MM.1S (cell line): ENCODE results near the gene CDCA4.

Experiments used
- DNase-seq: peaks from one replicate; pipeline ENCODE4 v3.0.0-alpha.2; 2015
- H2AFZ ChIP-seq: fragments of 300-600 bp; sonication (generic); 2 replicates; pipeline ENCODE4 v1.6.0; 2016; ENCODE audit warnings: antibody characterized with exemption, low read length
- H3F3A ChIP-seq: fragments of 300-600 bp; sonication (generic); 2 replicates; pipeline ENCODE4 v1.6.1; 2016; ENCODE audit warnings: mild to moderate bottlenecking, antibody characterized with exemption, low read length, moderate library complexity, mixed read lengths; ENCODE audit not compliant: insufficient read depth
- H3K27ac ChIP-seq: fragments of 300-600 bp; sonication (generic); 2 replicates; pipeline ENCODE4 v1.5.1; 2016; ENCODE audit warnings: mild to moderate bottlenecking, low read length
- H3K27me3 ChIP-seq: fragments of 300-600 bp; sonication (generic); replicated peaks from 2 replicates; pipeline ENCODE4 v1.6.0; 2016; ENCODE audit warnings: low read length; ENCODE audit not compliant: insufficient read depth
- H3K36me3 ChIP-seq: fragments of 300-600 bp; sonication (generic); replicated peaks from 2 replicates; pipeline ENCODE4 v1.6.1; 2016; ENCODE audit warnings: mild to moderate bottlenecking, low read length, mixed read lengths; ENCODE audit not compliant: insufficient read depth
- H3K4me1 ChIP-seq: fragments of 300-600 bp; sonication (generic); 2 replicates; pipeline ENCODE4 v1.6.1; 2016; ENCODE audit warnings: low read length, mixed read lengths
- H3K4me2 ChIP-seq: fragments of 300-600 bp; sonication (generic); 2 replicates; pipeline ENCODE4 v1.6.0; 2016; ENCODE audit warnings: low read depth, low read length
- H3K4me3 ChIP-seq: fragments of 300-600 bp; sonication (generic); 2 replicates; pipeline ENCODE4 v1.5.1; 2016; ENCODE audit warnings: low read length, mixed read lengths
- H3K79me2 ChIP-seq: fragments of 300-600 bp; sonication (generic); 2 replicates; pipeline ENCODE4 v1.6.1; 2016; ENCODE audit warnings: mixed run types, low read length, mixed read lengths
- H3K9ac ChIP-seq: fragments of 300-600 bp; sonication (generic); 2 replicates; pipeline ENCODE4 v1.6.1; 2016; ENCODE audit warnings: low read length, mixed read lengths
- H3K9me2 ChIP-seq: fragments of 300-600 bp; sonication (generic); replicated peaks from 2 replicates; pipeline ENCODE4 v1.6.1; 2016; ENCODE audit warnings: mild to moderate bottlenecking, low read length, mixed read lengths; ENCODE audit not compliant: insufficient read depth
- H3K9me3 ChIP-seq: fragments of 300-600 bp; sonication (generic); replicated peaks from 2 replicates; pipeline ENCODE4 v1.6.1; 2016; ENCODE audit warnings: mild to moderate bottlenecking, low read length, mixed read lengths; ENCODE audit not compliant: insufficient read depth
- H4K20me1 ChIP-seq: fragments of 300-600 bp; sonication (generic); 2 replicates; pipeline ENCODE4 v1.6.1; 2016; ENCODE audit warnings: mild to moderate bottlenecking, low read length, moderate library complexity, mixed read lengths; ENCODE audit not compliant: insufficient read depth
- EZH2 ChIP-seq: fragments of 300-600 bp; sonication (generic); optimal IDR thresholded peaks from 2 replicates; pipeline ENCODE3; 2017; ENCODE audit warnings: low read depth, mild to moderate bottlenecking, antibody characterized with exemption, low read length, mixed read lengths
- EZH2phosphoT487 ChIP-seq: fragments of 300-600 bp; sonication (generic); IDR thresholded peaks from 2 replicates; pipeline ENCODE4 v1.6.1; 2018; ENCODE audit warnings: antibody characterized with exemption, low read length
- TF ChIP-seq, protein P1 (sequence below): fragments of 300-600 bp; sonication (generic); IDR thresholded peaks from 2 replicates; pipeline ENCODE4 v1.5.1; 2016; ENCODE audit warnings: antibody characterized with exemption, low read length, mixed read lengths

CDCA4 gene

DNA sequence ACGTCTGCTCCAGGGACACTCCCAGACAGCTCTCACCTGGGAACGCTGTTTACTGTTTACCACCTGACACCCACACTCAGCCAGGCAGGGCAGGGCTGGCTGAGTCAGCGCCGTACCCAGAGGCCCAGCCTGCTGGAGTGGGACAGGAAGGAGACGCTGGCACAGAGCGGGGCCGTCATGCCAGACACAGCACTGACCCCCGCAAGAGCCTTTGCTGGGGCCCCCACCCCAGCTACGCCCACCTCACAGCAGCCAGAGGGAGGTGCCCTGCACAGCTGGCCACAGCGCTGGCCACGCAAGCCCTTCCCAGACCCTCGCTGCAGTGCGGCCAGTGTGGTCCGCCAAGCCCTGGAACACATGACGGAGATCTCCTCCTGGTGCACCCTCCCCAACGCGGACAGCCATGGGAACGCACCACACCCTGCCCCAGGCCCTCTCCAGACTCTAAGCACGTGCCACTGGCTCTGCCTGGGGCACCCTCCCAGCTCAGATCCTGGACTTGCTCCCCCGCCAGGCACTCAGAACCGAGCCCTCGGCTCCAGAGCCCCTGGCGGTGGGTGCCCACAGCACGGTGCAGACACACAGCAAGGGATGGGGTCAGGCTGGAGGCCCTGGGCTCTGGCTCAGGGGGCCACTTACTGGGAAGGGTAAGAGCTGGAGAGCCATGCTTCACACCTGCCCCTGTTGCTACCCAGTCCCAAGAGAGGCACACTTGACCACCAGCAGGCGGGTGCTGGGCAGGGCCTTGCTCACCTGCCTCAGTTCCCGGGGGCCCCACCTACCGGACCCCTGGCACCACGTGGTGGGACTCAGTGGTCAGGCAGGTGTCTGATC lies 48.4 kb downstream of the CDCA4 start:
- Histone ChIP-seq H3K27me3 (peaks cover 27% of the 10 kb centered on the region), H3K27ac (no peak overlapping the region), H3K79me2 (no peaks in the 10 kb centered on the region), H3K4me1 (no peaks in the 10 kb centered on the region), H3K9ac (no peak overlapping the region), H3K4me2 (no peak overlapping the region), H3F3A (no peaks in the 10 kb centered on the region), H3K36me3 (no peaks in the 10 kb centered on the region), H2AFZ (no peak overlapping the region), H3K9me3 (no peaks in the 10 kb centered on the region), H3K4me3 (no peak overlapping the region), H3K9me2 (no peaks in the 10 kb centered on the region), H4K20me1 (no peaks in the 10 kb centered on the region)
- DNase-seq = no peak
- TF ChIP-seq, protein P1, sequence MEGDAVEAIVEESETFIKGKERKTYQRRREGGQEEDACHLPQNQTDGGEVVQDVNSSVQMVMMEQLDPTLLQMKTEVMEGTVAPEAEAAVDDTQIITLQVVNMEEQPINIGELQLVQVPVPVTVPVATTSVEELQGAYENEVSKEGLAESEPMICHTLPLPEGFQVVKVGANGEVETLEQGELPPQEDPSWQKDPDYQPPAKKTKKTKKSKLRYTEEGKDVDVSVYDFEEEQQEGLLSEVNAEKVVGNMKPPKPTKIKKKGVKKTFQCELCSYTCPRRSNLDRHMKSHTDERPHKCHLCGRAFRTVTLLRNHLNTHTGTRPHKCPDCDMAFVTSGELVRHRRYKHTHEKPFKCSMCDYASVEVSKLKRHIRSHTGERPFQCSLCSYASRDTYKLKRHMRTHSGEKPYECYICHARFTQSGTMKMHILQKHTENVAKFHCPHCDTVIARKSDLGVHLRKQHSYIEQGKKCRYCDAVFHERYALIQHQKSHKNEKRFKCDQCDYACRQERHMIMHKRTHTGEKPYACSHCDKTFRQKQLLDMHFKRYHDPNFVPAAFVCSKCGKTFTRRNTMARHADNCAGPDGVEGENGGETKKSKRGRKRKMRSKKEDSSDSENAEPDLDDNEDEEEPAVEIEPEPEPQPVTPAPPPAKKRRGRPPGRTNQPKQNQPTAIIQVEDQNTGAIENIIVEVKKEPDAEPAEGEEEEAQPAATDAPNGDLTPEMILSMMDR = no peak
- TF ChIP-seq EZH2phosphoT487 (no peak), EZH2 (no peak)

DNA sequence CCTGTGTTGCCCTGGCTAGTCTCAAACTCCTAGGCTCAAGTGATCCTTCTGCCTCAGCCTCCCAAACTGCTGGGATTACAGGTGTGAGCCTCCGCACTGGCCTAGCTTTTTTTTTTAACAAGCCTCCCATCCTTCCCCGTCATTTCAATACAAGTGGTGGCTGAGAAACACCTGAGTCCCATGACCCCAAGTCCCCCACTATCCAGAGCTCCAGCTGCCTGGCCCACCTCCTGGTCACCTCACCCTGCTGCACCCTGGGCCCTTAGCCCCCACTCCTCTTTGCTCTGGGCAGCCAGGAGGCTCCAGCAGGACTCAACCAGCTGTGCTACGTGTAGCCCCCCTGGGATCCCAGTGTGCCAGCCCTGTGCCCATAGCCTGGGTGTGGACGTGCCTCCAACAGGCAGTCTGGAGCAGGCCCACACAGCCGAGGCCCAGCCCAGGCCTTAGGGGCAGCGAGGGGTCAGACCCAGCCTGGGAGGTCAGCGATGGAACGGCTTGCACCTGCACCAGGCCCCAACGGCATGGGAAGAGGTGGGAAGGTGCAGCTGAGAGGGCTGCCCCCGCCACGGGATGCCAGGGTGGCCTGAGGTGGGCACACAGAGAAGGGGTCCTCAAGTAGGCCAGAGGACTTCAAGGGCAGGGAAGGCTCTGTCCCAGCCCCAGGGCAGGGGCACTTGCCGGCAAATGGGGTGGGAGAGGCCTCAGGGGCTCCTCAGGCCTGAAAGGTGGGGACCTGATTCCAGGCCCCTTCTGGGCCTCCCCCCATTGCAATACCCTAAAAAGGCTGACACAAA lies 49.2 kb downstream of the CDCA4 start:
- no peaks in the 10 kb centered on the region for H4K20me1 ChIP-seq
- no peaks in the 10 kb centered on the region for H3K9me3 ChIP-seq
- no peaks in the 10 kb centered on the region for H3K4me1 ChIP-seq
- peaks cover 28% of the 10 kb centered on the region for H3K27me3 ChIP-seq
- H3K79me2 ChIP-seq = no peaks in the 10 kb centered on the region
- no peak overlapping the region for H3K4me2 ChIP-seq
- no peak overlapping the region for H3K9ac ChIP-seq
- H3K4me3 ChIP-seq = no peak overlapping the region
- no peaks in the 10 kb centered on the region for H3K36me3 ChIP-seq
- TF ChIP-seq EZH2phosphoT487 (no peak), EZH2 (no peak)
- TF ChIP-seq, protein P1 = no peak
- no peak overlapping the region for H2AFZ ChIP-seq
- DNase-seq = no peak
- no peaks in the 10 kb centered on the region for H3K9me2 ChIP-seq
- no peak overlapping the region for H3K27ac ChIP-seq
- H3F3A ChIP-seq = no peaks in the 10 kb centered on the region

DNA sequence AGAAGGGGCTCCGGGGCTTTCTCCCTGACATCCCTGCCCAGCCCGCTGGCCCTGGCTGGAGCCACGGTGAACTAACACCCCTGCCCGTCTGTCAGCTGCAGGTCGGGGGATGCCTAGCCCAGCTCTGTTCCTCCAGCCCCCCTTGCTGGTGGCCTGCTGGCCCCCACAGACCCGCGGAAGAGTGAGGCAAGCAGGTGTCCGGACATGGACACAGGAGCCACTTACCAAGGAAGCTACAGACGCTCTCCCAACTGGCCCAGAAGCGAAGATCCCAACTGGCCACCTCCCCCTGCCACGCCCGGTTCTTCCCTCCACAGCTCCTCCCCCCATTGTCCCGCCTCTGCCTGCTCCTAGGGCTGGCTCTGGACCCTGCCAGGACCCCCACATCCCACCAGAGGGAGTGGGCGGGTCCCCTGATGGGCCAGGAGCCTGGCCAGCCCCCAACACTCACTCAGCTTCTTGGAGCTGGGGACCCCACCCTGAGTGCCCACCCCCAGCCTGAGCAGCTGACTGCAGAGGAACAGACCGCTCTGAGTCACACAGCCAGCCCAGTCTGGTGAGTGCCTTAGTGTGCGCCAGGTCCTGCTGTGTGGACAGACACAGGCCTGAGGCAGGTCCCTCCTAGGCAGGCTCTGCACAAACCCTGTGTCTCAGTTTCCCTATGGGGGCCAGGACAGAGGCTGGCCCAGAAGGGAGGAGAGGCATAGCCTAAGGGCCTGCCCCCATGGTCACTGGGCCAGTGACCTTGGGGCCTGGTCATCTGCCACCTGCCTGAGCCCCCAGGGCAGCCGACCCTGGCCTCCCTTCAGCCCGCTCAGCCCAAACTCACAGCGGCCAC lies 50.4 kb downstream of the CDCA4 start:
- TF ChIP-seq, protein P1 = no peak
- TF ChIP-seq EZH2phosphoT487 (no peak), EZH2 (no peak)
- Histone ChIP-seq H3K9me2 (no peaks in the 10 kb centered on the region), H3K4me3 (no peak overlapping the region), H3K4me2 (no peak overlapping the region), H3K27me3 (peaks cover 34% of the 10 kb centered on the region), H3K9me3 (no peaks in the 10 kb centered on the region), H3K9ac (no peak overlapping the region), H3K27ac (no peak overlapping the region), H4K20me1 (no peaks in the 10 kb centered on the region), H3K4me1 (no peaks in the 10 kb centered on the region), H3K79me2 (no peaks in the 10 kb centered on the region), H3F3A (no peaks in the 10 kb centered on the region), H2AFZ (no peak overlapping the region), H3K36me3 (no peaks in the 10 kb centered on the region)
- no peak for DNase-seq
